22Rv1 (cell line): ENCODE data around the gene ELOVL6.

Source experiments
- CTCF ChIP-seq: fragments of 450-650 bp; IDR thresholded peaks from 2 replicates; pipeline ENCODE4 v1.5.1; 2017; ENCODE audit warnings: mild to moderate bottlenecking
- ZFX ChIP-seq: fragments of 450-650 bp; IDR thresholded peaks from 2 replicates; pipeline ENCODE4 v1.6.1; 2017; ENCODE audit warnings: antibody characterized with exemption, borderline replicate concordance

GRCh38 chr4:110195561-110196205 lies 2.7 kb downstream of the ELOVL6 start:
- TF ChIP-seq CTCF (no peak), ZFX (no peak)
